BJ (cell line): ENCODE data around the gene GPR158. TPM values are rescaled to one million over a fixed set of nuclear protein-coding genes. Genes with fewer than 3 reads are reported as not detected.

ENCODE experiments used
- CTCF ChIA-PET: fragments of 350-600 bp; formaldehyde crosslinking; extraction: SDS; loops from one replicate; lab custom pipeline; 2021; ENCODE audit warnings: antibody characterized with exemption, inconsistent platforms; lab: Yijun Ruan, JAX
- POLR2A ChIA-PET: fragments of 300-600 bp; sonication (Branson Sonifier 250); formaldehyde crosslinking; extraction: SDS; loops from one replicate; lab custom pipeline; 2021; ENCODE audit warnings: antibody characterized with exemption; lab: Charles Lee
- DNase-seq: peaks from one replicate; pipeline ENCODE4 v3.0.0-alpha.2; 2011; ENCODE audit warnings: low read depth
- H3K27me3 ChIP-seq: 2 replicates; pipeline ENCODE4 v1.6.0; 2011; ENCODE audit warnings: low read length; ENCODE audit not compliant: control insufficient read depth, insufficient read depth
- H3K36me3 ChIP-seq: 2 replicates; pipeline ENCODE4 v1.5.1; 2011; ENCODE audit warnings: low read length; ENCODE audit not compliant: control insufficient read depth, insufficient read depth
- H3K4me3 ChIP-seq: 2 replicates; pipeline ENCODE4 v1.5.1; 2011; ENCODE audit warnings: low read depth, mild to moderate bottlenecking, control low read depth, low read length
- polyA minus RNA-seq: library from RNA; depleted of rRNA, polyadenylated mRNA; stranded (reverse); fragments of >200 nt; gene quantifications from 2 replicates; pipeline ENCODE4 v1.2.3, GENCODE V29; 2011; rRNA and poly(A)+ RNA removed
- polyA plus RNA-seq: library from polyadenylated mRNA; depleted of rRNA; stranded (reverse); fragments of >200 nt; gene quantifications from 2 replicates; pipeline ENCODE4 v1.2.3, GENCODE V29; 2011; rRNA removed
- TF ChIP-seq, protein P1 (sequence below): IDR thresholded peaks from 2 replicates; pipeline ENCODE4 v1.5.1; 2011; ENCODE audit warnings: low read depth, mild to moderate bottlenecking, control low read depth, inconsistent platforms, low read length, moderate library complexity; ENCODE audit not compliant: insufficient read depth

GPR158 gene
- polyA plus RNA-seq (0.01 TPM in 1 of 2 replicates, not detected in the other), polyA minus RNA-seq (not detected in 2 replicates)

GRCh38 chr10:25174461-25175230 lies at the start of gene GPR158:
Gene GPR158, plus strand, starts transcription at chr10:25175001. Its CDS starts 420 bp downstream, at chr10:25175421.
- DNase-seq: peak; percentile 41
- H3K4me3 ChIP-seq: peak within 1 kb of the TSS; percentile 46
- TF ChIP-seq, protein P1, sequence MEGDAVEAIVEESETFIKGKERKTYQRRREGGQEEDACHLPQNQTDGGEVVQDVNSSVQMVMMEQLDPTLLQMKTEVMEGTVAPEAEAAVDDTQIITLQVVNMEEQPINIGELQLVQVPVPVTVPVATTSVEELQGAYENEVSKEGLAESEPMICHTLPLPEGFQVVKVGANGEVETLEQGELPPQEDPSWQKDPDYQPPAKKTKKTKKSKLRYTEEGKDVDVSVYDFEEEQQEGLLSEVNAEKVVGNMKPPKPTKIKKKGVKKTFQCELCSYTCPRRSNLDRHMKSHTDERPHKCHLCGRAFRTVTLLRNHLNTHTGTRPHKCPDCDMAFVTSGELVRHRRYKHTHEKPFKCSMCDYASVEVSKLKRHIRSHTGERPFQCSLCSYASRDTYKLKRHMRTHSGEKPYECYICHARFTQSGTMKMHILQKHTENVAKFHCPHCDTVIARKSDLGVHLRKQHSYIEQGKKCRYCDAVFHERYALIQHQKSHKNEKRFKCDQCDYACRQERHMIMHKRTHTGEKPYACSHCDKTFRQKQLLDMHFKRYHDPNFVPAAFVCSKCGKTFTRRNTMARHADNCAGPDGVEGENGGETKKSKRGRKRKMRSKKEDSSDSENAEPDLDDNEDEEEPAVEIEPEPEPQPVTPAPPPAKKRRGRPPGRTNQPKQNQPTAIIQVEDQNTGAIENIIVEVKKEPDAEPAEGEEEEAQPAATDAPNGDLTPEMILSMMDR: no peak
- ChIA-PET POLR2A (interaction anchor here (0.7 kb wide), 1 partner anchor 34 kb away, joined by 3 read pairs; no protein-coding TSS in a partner anchor), CTCF (no interaction called here)
- no peaks in the 10 kb centered on the region for H3K36me3 ChIP-seq
- H3K27me3 ChIP-seq: peaks cover 21% of the 10 kb centered on the region

DNA sequence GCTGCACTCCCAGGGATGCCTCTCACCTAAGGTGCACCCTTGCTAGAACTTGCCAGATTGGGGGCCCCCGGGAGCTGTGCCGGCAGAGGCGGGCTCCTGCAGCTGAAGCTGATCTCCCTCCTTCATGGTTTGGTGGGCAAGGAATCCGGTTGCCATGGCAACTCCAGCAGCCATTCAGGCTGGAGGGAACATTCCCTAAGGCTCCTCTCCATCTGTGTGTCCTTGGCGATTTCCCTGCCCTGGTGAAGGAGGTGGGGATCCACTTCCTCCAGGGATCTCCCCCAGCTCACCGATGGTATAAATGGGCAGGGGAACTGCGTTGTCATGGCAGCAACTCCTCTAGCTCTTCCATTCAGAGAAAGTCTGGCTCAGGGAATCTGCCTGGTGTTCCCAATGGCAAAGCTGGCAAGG lies 49.6 kb upstream of the GPR158 start:
- POLR2A ChIA-PET: no interaction called here
- Histone ChIP-seq H3K4me3 (no peak overlapping the region), H3K36me3 (no peaks in the 10 kb centered on the region), H3K27me3 (no peaks in the 10 kb centered on the region)
- CTCF ChIA-PET: interaction anchor here (1.3 kb wide), 1 partner anchor 11 kb away, joined by 5 read pairs; no protein-coding TSS in a partner anchor
- no peak for DNase-seq
- TF ChIP-seq, protein P1: no peak

DNA sequence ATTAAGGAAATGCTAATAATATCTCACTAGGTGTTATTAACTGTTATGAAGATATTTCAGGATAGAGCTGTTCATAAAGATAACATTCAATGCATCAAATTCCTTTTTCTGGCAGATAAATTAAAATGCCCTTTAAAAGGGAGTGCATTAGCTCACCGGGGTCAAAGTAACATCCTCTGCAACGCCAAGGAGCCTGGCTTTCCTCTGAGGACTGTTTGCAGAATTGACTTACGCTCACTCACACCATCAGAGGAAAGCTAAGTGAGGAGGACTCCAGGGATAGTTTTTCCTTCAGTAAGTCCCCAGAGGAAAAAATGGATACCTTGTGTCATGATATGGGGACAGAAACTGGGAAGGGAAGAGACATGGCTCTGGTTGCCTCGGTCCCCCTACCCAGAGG lies 45.2 kb upstream of the GPR158 start:
- H3K36me3 ChIP-seq: no peaks in the 10 kb centered on the region
- DNase-seq: no peak
- ChIA-PET POLR2A (no interaction called here), CTCF (interaction anchor here (1.7 kb wide), 1 partner anchor 17 kb away, joined by 6 read pairs; no protein-coding TSS in a partner anchor)
- H3K27me3 ChIP-seq: no peaks in the 10 kb centered on the region
- no peak overlapping the region for H3K4me3 ChIP-seq
- TF ChIP-seq, protein P1: no peak

- POLR2A ChIA-PET: no interaction called here
These were observed 43.9 kb upstream of the GPR158 start for GRCh38 chr10:25130906-25131305.

More at GRCh38 chr10:25130906-25131305, 43.9 kb upstream of the GPR158 start:
- Histone ChIP-seq H3K27me3 (no peaks in the 10 kb centered on the region), H3K4me3 (no peak overlapping the region), H3K36me3 (no peaks in the 10 kb centered on the region)
- TF ChIP-seq, protein P1: no peak
- DNase-seq: no peak
- CTCF ChIA-PET: interaction anchor here (1.0 to 1.5 kb wide), 2 partner anchors 96 to 564 kb away, joined by 3 read pairs; no protein-coding TSS in a partner anchor
